GM12801 (cell line): ENCODE results near the gene COL6A1.

ENCODE experiments used
- TF ChIP-seq, protein P1 (sequence below): IDR thresholded peaks from one replicate; pipeline ENCODE4 v1.5.1; 2011; ENCODE audit warnings: control low read depth; ENCODE audit not compliant: insufficient read length; ENCODE audit errors: extremely low read depth

The COL6A1 gene

DNA sequence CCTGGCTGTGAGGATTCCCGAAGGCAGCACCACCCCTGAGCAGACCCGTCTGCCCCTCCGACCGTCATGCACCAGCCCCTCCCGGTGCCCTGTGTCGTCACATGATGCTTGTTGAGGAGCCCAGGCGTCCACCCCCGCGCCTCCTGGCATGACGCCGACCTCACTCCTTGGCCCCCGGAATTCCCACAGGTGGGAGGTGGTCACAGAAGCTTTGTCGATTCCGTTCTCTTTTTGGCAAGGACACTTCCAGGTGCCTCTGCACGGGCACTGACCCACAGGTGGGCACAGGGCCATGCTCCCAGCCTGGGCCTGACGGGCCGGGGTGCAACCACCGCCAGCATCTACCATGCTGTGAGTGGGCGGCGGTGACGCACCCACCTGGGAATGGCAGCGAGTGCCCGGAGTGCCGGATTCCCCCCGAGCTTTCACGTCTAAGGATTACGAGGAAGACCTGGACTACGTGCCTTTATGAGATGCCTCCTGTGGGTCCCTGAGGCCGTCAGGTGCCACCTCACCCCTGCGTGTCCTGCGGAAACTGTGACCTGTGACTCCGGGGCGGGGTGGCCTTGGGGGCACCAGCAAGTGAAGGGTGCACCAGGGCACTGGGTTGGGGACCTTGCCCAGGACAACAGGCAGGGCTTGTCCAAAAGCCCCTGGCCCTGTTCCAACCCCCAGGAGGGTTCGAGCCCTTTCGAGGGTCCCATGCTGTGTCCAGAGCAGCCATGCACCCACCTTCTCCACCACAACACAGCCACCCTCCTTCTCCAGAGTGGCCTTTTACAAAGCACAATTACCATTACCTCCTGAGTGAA, 31.4 kb upstream of the COL6A1 start:
- TF ChIP-seq, protein P1, sequence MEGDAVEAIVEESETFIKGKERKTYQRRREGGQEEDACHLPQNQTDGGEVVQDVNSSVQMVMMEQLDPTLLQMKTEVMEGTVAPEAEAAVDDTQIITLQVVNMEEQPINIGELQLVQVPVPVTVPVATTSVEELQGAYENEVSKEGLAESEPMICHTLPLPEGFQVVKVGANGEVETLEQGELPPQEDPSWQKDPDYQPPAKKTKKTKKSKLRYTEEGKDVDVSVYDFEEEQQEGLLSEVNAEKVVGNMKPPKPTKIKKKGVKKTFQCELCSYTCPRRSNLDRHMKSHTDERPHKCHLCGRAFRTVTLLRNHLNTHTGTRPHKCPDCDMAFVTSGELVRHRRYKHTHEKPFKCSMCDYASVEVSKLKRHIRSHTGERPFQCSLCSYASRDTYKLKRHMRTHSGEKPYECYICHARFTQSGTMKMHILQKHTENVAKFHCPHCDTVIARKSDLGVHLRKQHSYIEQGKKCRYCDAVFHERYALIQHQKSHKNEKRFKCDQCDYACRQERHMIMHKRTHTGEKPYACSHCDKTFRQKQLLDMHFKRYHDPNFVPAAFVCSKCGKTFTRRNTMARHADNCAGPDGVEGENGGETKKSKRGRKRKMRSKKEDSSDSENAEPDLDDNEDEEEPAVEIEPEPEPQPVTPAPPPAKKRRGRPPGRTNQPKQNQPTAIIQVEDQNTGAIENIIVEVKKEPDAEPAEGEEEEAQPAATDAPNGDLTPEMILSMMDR, result no peak

DNA sequence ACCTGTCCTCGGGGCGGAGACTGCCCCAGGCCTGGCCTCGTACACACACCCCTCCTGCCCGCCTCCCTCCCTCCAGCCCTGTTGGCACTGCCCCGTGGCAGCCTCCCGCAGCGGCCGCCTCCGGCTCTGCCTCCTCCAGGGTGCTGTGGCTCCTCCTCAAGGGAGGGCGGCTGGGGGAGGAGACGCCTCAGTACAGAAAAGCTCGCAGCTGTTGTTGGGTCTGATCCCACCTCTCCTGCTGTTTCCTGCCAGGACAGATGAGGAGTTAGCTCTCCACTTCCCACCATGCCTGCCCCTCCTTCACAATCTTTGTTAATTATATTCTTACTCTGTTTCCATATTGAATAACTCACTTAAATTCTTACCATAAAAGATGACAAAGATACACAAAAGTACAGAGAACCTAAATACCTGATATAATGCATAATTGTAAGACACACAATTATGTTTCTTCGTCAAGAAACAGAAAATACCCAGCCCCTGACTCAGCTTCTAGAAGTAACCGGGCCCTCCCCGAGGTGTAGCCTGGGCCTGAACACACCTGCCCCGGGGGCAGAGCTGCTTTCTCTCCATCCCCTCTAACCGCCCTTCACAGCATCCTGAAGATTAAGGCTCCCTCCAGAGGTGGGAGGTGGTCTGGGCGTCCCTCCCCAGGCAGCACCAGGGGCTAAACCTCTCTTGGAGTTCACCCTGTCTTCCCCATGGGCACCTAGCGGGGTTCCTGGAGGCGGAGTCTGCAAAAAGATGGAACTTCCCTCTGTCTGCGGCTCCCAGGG, 30.6 kb upstream of the COL6A1 start:
- TF ChIP-seq, protein P1, result no peak

DNA sequence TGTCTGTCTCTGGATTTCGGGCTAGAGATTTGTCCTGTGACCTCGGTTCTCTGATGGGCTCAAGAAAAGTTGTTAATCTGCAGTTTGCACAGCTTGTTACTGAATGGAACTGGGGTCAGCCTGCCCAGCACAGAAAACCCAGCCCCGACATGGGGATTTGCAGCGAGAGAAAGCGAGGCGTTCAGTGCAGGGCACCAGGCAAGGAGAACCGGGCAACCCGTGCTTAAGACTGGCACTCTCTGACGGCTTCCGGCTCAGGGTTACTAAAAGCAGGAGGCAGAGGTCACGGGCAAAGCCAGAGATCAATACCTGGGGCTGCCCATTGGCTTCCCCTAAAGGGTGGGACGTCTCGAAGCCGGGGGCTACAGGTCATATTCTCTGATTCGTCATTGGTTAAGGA, 29.9 kb upstream of the COL6A1 start:
- TF ChIP-seq, protein P1, result no peak

DNA sequence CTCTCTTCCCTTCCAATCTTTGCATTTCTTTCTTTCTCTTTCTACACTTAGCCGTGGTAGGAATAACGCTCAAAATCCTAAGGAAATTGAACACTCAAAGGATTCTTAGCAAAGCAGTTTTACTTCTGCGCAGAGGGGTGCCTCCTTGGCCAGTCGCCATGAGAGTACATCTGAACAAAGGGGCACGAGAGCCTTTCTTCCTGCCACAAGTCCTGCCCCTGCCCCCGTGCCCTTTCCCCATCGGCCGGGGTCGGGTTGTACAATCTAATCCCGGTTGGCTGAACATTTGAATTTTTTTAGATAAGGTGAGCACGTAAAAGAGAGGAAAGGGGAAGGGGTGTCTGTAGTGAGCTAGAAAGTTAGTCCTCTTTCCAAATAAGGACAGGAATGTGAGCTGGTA, 28.6 kb upstream of the COL6A1 start:
- TF ChIP-seq, protein P1, result no peak

DNA sequence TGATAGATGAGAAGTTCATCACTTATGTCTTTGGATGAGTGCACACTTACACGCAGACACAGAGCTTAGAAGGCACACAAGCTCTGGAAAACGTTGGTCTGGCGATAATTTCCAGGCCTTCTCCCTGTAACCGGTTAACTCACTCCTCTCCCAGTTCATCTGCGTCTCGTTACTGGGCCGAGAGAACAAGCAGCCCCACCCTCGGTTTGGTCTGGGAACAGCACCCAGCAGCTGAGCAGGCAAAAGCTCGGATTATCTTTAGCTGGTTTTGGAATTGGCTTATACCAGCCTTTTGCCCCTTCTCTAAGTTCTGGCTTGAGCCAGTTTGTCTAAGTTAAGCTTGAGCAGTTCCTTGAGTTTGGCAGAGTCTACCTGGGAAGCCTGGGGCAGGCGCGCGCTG, 27.3 kb upstream of the COL6A1 start:
- TF ChIP-seq, protein P1, result no peak

DNA sequence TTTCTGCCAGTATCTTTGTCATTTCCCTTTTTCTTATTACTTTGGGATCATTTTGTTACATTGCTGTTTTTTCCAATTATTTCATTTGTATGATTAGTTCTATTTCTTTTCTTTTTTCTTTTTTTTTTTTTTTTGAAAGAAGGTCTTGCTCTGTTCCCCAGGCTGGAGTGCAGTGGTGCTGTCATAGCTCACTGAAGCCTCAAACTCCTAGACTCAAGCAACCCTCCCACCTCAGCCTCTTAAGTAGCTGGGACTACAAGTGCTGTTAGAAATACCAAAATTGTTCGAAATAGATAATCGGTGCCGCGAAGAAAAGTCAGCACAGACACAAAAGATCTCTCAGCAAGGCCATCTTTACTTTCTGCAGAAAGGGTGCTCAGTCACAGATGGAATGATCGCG, 26.6 kb upstream of the COL6A1 start:
- TF ChIP-seq, protein P1, result no peak

DNA sequence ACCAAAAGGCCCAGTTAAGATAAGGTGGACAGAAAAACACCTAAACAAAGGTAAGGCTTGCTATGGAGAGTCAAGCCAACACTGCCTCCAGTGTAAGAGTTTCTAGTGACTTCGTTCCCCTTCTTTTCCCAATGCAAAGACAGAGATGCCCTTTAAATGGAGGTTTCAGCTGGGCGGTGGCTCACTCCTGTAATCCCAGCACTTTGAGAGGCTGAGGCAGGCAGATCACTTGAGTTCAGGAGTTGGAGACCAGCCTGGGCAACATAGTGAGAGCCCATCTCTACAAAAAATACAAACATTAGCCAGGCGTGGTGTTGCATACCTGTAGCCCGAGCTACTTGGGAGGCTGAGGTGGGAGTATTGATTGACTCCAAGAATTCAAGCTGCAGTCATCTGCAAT, 24.0 kb upstream of the COL6A1 start:
- TF ChIP-seq, protein P1, result no peak
